HG03520 (cell line): ENCODE data around the gene SH3RF1.

ENCODE experiments used
- ATAC-seq: cut with Tn5 transposase; IDR thresholded peaks from one replicate; pipeline ENCODE4 v1.9.1; 2021; ENCODE audit warnings: mild to moderate bottlenecking, moderate library complexity; ENCODE audit not compliant: unreplicated experiment

Gene SH3RF1

GRCh38 chr4:169050284-169050683 lies 220.5 kb downstream of the SH3RF1 start:
- no peak for ATAC-seq

- no peak for ATAC-seq
These were observed 221.8 kb downstream of the SH3RF1 start for GRCh38 chr4:169048868-169049414.

GRCh38 chr4:169047956-169048355 lies 222.8 kb downstream of the SH3RF1 start:
- no peak for ATAC-seq

- no peak for ATAC-seq
These were observed 224.7 kb downstream of the SH3RF1 start for GRCh38 chr4:169045862-169046584.

- no peak for ATAC-seq
These were observed 225.9 kb downstream of the SH3RF1 start for GRCh38 chr4:169044714-169045447.
